AG04450 (cell line): ENCODE data around the gene PPP1R15A. TPM values are rescaled to one million over a fixed set of nuclear protein-coding genes. Genes with fewer than 3 reads are reported as not detected.
"Not testable (repeated sequence)": the region's sequence is repeated elsewhere in the genome, so short reads cannot be mapped to it uniquely, and the experiment has no call there.

Experiments
- CTCF ChIA-PET: fragments of 300-600, 350-600 bp; formaldehyde crosslinking; extraction: SDS; loops from one replicate; lab custom pipeline; 2022; ENCODE audit warnings: antibody characterized with exemption, inconsistent platforms; lab: Charles Lee
- POLR2A ChIA-PET: fragments of 350-600 bp; formaldehyde crosslinking; extraction: SDS; loops from one replicate; lab custom pipeline; 2021; ENCODE audit warnings: antibody characterized with exemption, inconsistent platforms; lab: Yijun Ruan, JAX
- DNase-seq: peaks from one replicate; pipeline ENCODE4 v3.0.0-alpha.2; 2011; ENCODE audit warnings: low read depth, low spot score
- H3K27ac ChIP-seq: one replicate; pipeline ENCODE4 v1.5.1; 2012; ENCODE audit warnings: low read depth, low read length, control low read depth
- H3K27me3 ChIP-seq: one replicate; pipeline ENCODE4 v1.6.0; 2012; ENCODE audit warnings: low read length; ENCODE audit not compliant: control insufficient read depth, insufficient read depth
- H3K4me3 ChIP-seq: 2 replicates; pipeline ENCODE4 v1.5.1; 2011; ENCODE audit warnings: mild to moderate bottlenecking, low read depth, low read length, control low read depth
- H3K9me3 ChIP-seq: 2 replicates; pipeline ENCODE4 v1.5.1; 2012; ENCODE audit warnings: low read length; ENCODE audit not compliant: control insufficient read depth, insufficient read depth
- polyA plus RNA-seq: library from polyadenylated mRNA; depleted of rRNA; stranded (reverse); fragments of >200 nt; gene quantifications from 2 replicates; pipeline ENCODE4 v1.2.3, GENCODE V29; 2011
- TF ChIP-seq, protein P1 (sequence below): IDR thresholded peaks from 2 replicates; pipeline ENCODE4 v1.5.1; 2011; ENCODE audit warnings: low read depth, low read length, control low read depth, inconsistent platforms

PPP1R15A gene
- polyA plus RNA-seq, 1 experiment, result 36.5 TPM

DNA sequence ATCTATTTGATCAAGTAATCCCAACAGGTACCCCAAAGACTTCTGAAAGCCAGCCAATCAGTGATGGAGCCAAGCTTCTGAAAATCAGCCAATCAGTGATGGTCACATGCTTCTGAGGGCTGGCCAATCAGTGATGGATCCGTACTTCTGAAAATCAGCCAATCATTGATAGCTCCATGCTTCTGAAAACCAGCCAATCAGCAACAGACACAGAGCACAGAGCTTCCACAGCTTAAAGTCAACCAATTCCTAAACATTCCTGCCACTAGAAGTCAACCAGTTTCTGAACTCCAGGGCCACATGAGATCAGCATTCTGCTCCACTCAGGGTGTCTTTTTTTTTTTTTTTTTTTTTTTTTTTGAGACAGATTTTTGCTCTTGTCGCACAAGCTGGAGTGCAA is 27.7 kb upstream of the PPP1R15A start:
- DNase-seq, result peak; percentile 16
- H3K27me3 ChIP-seq, result no peaks in the 10 kb centered on the region
- CTCF ChIA-PET, result interaction anchor here (0.5 to 8.8 kb wide), 16 partner anchors 8 to 683 kb away, joined by 3 to 201 read pairs (median 4); partner anchors contain the start of genes CA11, HSD17B14 and RCN3
- H3K27ac ChIP-seq, result no peak overlapping the region
- H3K9me3 ChIP-seq, result no peaks in the 10 kb centered on the region
- H3K4me3 ChIP-seq, result no peak overlapping the region
- TF ChIP-seq, protein P1, sequence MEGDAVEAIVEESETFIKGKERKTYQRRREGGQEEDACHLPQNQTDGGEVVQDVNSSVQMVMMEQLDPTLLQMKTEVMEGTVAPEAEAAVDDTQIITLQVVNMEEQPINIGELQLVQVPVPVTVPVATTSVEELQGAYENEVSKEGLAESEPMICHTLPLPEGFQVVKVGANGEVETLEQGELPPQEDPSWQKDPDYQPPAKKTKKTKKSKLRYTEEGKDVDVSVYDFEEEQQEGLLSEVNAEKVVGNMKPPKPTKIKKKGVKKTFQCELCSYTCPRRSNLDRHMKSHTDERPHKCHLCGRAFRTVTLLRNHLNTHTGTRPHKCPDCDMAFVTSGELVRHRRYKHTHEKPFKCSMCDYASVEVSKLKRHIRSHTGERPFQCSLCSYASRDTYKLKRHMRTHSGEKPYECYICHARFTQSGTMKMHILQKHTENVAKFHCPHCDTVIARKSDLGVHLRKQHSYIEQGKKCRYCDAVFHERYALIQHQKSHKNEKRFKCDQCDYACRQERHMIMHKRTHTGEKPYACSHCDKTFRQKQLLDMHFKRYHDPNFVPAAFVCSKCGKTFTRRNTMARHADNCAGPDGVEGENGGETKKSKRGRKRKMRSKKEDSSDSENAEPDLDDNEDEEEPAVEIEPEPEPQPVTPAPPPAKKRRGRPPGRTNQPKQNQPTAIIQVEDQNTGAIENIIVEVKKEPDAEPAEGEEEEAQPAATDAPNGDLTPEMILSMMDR, result 0 out of 2 replicates have a peak, but pooled peaks have one; percentile 27
- POLR2A ChIA-PET, result interaction anchor here (0.5 to 0.7 kb wide), 4 partner anchors 52 to 198 kb away, joined by 5 to 12 read pairs (median 10); no protein-coding TSS in a partner anchor

- TF ChIP-seq, protein P1, result no peak
- DNase-seq, result no peak
- H3K27ac ChIP-seq, result no peak overlapping the region
- ChIA-PET CTCF (interaction anchor here (1.7 to 8.8 kb wide), 2 partner anchors 9 to 57 kb away, joined by 4 to 201 read pairs; partner anchors contain the start of gene HSD17B14), POLR2A (interaction anchor here (0.6 kb wide), 2 partner anchors 36 to 48 kb away, joined by 4 to 9 read pairs; no protein-coding TSS in a partner anchor)
- no peak overlapping the region for H3K4me3 ChIP-seq
- H3K27me3 ChIP-seq, result no peaks in the 10 kb centered on the region
- no peaks in the 10 kb centered on the region for H3K9me3 ChIP-seq
Measured at GRCh38 chr19:48845384-48845783, 26.8 kb upstream of the PPP1R15A start.

- CTCF ChIA-PET, result interaction anchor here (8.8 kb wide), 1 partner anchor 58 kb away, joined by 201 read pairs; no protein-coding TSS in a partner anchor
- not testable (repeated sequence) for DNase-seq, H3K27me3 ChIP-seq, H3K4me3 ChIP-seq, H3K9me3 ChIP-seq, H3K27ac ChIP-seq
- POLR2A ChIA-PET, result interaction anchor here (0.7 kb wide), 1 partner anchor 598 kb away, joined by 3 read pairs; no protein-coding TSS in a partner anchor
Measured at GRCh38 chr19:48846659-48847058, 25.6 kb upstream of the PPP1R15A start.

GRCh38 chr19:48852292-48852691 is 19.9 kb upstream of the PPP1R15A start:
- DNase-seq, result no peak
- no peaks in the 10 kb centered on the region for H3K27me3 ChIP-seq
- H3K9me3 ChIP-seq, result no peaks in the 10 kb centered on the region
- H3K27ac ChIP-seq, result no peak overlapping the region
- ChIA-PET CTCF (interaction anchor here (0.6 to 2.8 kb wide), 5 partner anchors 9 to 141 kb away, joined by 3 to 17 read pairs (median 3); partner anchors contain the start of genes HSD17B14 and RUVBL2), POLR2A (no interaction called here)
- H3K4me3 ChIP-seq, result no peak overlapping the region
- TF ChIP-seq, protein P1, result no peak

DNA sequence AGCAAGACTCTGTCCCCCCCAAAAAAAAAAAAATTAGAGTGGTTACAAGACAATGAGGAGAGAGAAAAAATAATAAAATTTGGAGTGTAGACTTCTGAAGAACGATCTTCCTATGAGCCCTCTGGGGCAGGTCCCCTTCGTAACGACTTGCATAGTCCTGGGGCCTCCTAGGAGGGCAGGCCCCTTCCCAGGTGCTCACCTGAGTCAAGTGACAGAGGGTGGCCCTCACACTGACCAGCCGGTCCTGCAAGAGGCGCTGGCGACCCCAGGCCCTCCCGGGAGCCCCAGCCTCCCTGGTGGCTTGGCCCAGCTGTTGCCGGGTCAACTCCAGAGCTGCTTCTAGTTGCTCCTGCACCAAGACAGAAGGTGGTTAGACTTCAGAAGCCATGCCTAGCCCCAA is 18.7 kb upstream of the PPP1R15A start:
- Histone ChIP-seq H3K27ac (no peak overlapping the region), H3K9me3 (no peaks in the 10 kb centered on the region), H3K4me3 (no peak overlapping the region), H3K27me3 (no peaks in the 10 kb centered on the region)
- DNase-seq, result no peak
- POLR2A ChIA-PET, result no interaction called here
- CTCF ChIA-PET, result interaction anchor here (0.6 to 2.8 kb wide), 3 partner anchors 10 to 26 kb away, joined by 3 to 17 read pairs (median 5); partner anchors contain the start of gene HSD17B14
- TF ChIP-seq, protein P1, result no peak
